ENCODE results near the gene ESYT3.

The ESYT3 gene

GRCh38 chr3:138395865-138396751 lies 38.3 kb upstream of the ESYT3 start:
- Histone ChIP-seq H3K27me3 (ENCODE audit: insufficient read depth, insufficient read length) (no peaks in the 10 kb centered on the region), H3K4me1 (ENCODE audit: insufficient read depth, insufficient read length) (peaks cover 11% of the 10 kb centered on the region), H3K9me3 (ENCODE audit: insufficient read depth, low read length) (no peaks in the 10 kb centered on the region), H3K4me3 (ENCODE audit: insufficient read length, low read depth) (no peak overlapping the region), H3K9ac (ENCODE audit: insufficient read length, low read depth) (no peak overlapping the region), H3K36me3 (ENCODE audit: insufficient read depth, insufficient read length, low read length) (peaks cover 32% of the 10 kb centered on the region)
- TF ChIP-seq SUZ12 (IDR thresholded peaks at IDR 0.05; ENCODE audit: extremely low read depth, insufficient read depth, insufficient read length) (no peak), ZNF274 (IDR thresholded peaks at IDR 0.05; ENCODE audit: low read depth, low read length) (no peak), YY1 (IDR thresholded peaks at IDR 0.05; ENCODE audit: insufficient read depth, insufficient read length) (no peak)
- DNase-seq (ENCODE audit: low read depth, low spot score), result no peak

- H3K9me3 ChIP-seq (ENCODE audit: insufficient read depth, low read length), result no peaks in the 10 kb centered on the region
- H3K9ac ChIP-seq (ENCODE audit: insufficient read length, low read depth), result no peak overlapping the region
- no peaks in the 10 kb centered on the region for H3K27me3 ChIP-seq (ENCODE audit: insufficient read depth, insufficient read length)
- no peak overlapping the region for H3K4me3 ChIP-seq (ENCODE audit: insufficient read length, low read depth)
- TF ChIP-seq SUZ12 (IDR thresholded peaks at IDR 0.05; ENCODE audit: extremely low read depth, insufficient read depth, insufficient read length) (no peak), ZNF274 (IDR thresholded peaks at IDR 0.05; ENCODE audit: low read depth, low read length) (no peak), YY1 (IDR thresholded peaks at IDR 0.05; ENCODE audit: insufficient read depth, insufficient read length) (no peak)
- H3K4me1 ChIP-seq (ENCODE audit: insufficient read depth, insufficient read length), result peaks cover 11% of the 10 kb centered on the region
- peaks cover 36% of the 10 kb centered on the region for H3K36me3 ChIP-seq (ENCODE audit: insufficient read depth, insufficient read length, low read length)
- no peak for DNase-seq (ENCODE audit: low read depth, low spot score)
Measured at GRCh38 chr3:138396752-138397410, 37.5 kb upstream of the ESYT3 start.

GRCh38 chr3:138397983-138398382 lies 36.4 kb upstream of the ESYT3 start:
- TF ChIP-seq SUZ12 (IDR thresholded peaks at IDR 0.05; ENCODE audit: extremely low read depth, insufficient read depth, insufficient read length) (no peak), YY1 (IDR thresholded peaks at IDR 0.05; ENCODE audit: insufficient read depth, insufficient read length) (no peak), ZNF274 (IDR thresholded peaks at IDR 0.05; ENCODE audit: low read depth, low read length) (no peak)
- Histone ChIP-seq H3K36me3 (ENCODE audit: insufficient read depth, insufficient read length, low read length) (peaks cover 44% of the 10 kb centered on the region), H3K9ac (ENCODE audit: insufficient read length, low read depth) (no peak overlapping the region), H3K9me3 (ENCODE audit: insufficient read depth, low read length) (no peaks in the 10 kb centered on the region), H3K4me1 (ENCODE audit: insufficient read depth, insufficient read length) (peaks cover 16% of the 10 kb centered on the region), H3K4me3 (ENCODE audit: insufficient read length, low read depth) (no peak overlapping the region), H3K27me3 (ENCODE audit: insufficient read depth, insufficient read length) (no peaks in the 10 kb centered on the region)
- DNase-seq (ENCODE audit: low read depth, low spot score), result no peak

- no peaks in the 10 kb centered on the region for H3K9me3 ChIP-seq (ENCODE audit: insufficient read depth, low read length)
- no peak for TF ChIP-seq SUZ12 (IDR thresholded peaks at IDR 0.05; ENCODE audit: extremely low read depth, insufficient read depth, insufficient read length)
- no peak for TF ChIP-seq ZNF274 (IDR thresholded peaks at IDR 0.05; ENCODE audit: low read depth, low read length)
- no peak for TF ChIP-seq YY1 (IDR thresholded peaks at IDR 0.05; ENCODE audit: insufficient read depth, insufficient read length)
- H3K4me3 ChIP-seq (ENCODE audit: insufficient read length, low read depth), result no peak overlapping the region
- no peaks in the 10 kb centered on the region for H3K27me3 ChIP-seq (ENCODE audit: insufficient read depth, insufficient read length)
- peaks cover 54% of the 10 kb centered on the region for H3K36me3 ChIP-seq (ENCODE audit: insufficient read depth, insufficient read length, low read length)
- H3K4me1 ChIP-seq (ENCODE audit: insufficient read depth, insufficient read length), result peaks cover 16% of the 10 kb centered on the region
- no peak overlapping the region for H3K9ac ChIP-seq (ENCODE audit: insufficient read length, low read depth)
- no peak for DNase-seq (ENCODE audit: low read depth, low spot score)
Measured at GRCh38 chr3:138398791-138399575, 35.4 kb upstream of the ESYT3 start.

- peaks cover 62% of the 10 kb centered on the region for H3K36me3 ChIP-seq (ENCODE audit: insufficient read depth, insufficient read length, low read length)
- DNase-seq (ENCODE audit: low read depth, low spot score), result no peak
- H3K27me3 ChIP-seq (ENCODE audit: insufficient read depth, insufficient read length), result no peaks in the 10 kb centered on the region
Measured at GRCh38 chr3:138399766-138400165, 34.6 kb upstream of the ESYT3 start.

GRCh38 chr3:138400651-138401070 lies 33.8 kb upstream of the ESYT3 start:
- TF ChIP-seq ZNF274 (IDR thresholded peaks at IDR 0.05; ENCODE audit: low read depth, low read length), result no peak
- no peak for TF ChIP-seq SUZ12 (IDR thresholded peaks at IDR 0.05; ENCODE audit: extremely low read depth, insufficient read depth, insufficient read length)
- TF ChIP-seq YY1 (IDR thresholded peaks at IDR 0.05; ENCODE audit: insufficient read depth, insufficient read length), result no peak

More at GRCh38 chr3:138399766-138400165, 34.6 kb upstream of the ESYT3 start:
- Histone ChIP-seq H3K4me1 (ENCODE audit: insufficient read depth, insufficient read length) (peaks cover 16% of the 10 kb centered on the region), H3K9ac (ENCODE audit: insufficient read length, low read depth) (no peak overlapping the region), H3K9me3 (ENCODE audit: insufficient read depth, low read length) (no peaks in the 10 kb centered on the region), H3K4me3 (ENCODE audit: insufficient read length, low read depth) (no peak overlapping the region)
- TF ChIP-seq SUZ12 (IDR thresholded peaks at IDR 0.05; ENCODE audit: extremely low read depth, insufficient read depth, insufficient read length), result no peak
- no peak for TF ChIP-seq YY1 (IDR thresholded peaks at IDR 0.05; ENCODE audit: insufficient read depth, insufficient read length)
- no peak for TF ChIP-seq ZNF274 (IDR thresholded peaks at IDR 0.05; ENCODE audit: low read depth, low read length)

More at GRCh38 chr3:138400651-138401070, 33.8 kb upstream of the ESYT3 start:
- peaks cover 69% of the 10 kb centered on the region for H3K36me3 ChIP-seq (ENCODE audit: insufficient read depth, insufficient read length, low read length)
- no peak overlapping the region for H3K4me3 ChIP-seq (ENCODE audit: insufficient read length, low read depth)
- H3K9ac ChIP-seq (ENCODE audit: insufficient read length, low read depth), result no peak overlapping the region
- no peaks in the 10 kb centered on the region for H3K9me3 ChIP-seq (ENCODE audit: insufficient read depth, low read length)
- H3K4me1 ChIP-seq (ENCODE audit: insufficient read depth, insufficient read length), result peaks cover 16% of the 10 kb centered on the region
- H3K27me3 ChIP-seq (ENCODE audit: insufficient read depth, insufficient read length), result no peaks in the 10 kb centered on the region
- no peak for DNase-seq (ENCODE audit: low read depth, low spot score)

All from NT2/D1 (cell line).